ENCODE data around the gene SLC43A1.

Gene SLC43A1

GRCh38 chr11:57487021-57487778 lies 28.3 kb downstream of the SLC43A1 start:
- no peak overlapping the region for H3K23ac ChIP-seq (ENCODE audit: low read length)
- peaks cover 0 to 7% of the 10 kb centered on the region in 2 experiments for H3K4me1 ChIP-seq (ENCODE audit: control insufficient read depth in 1 of 2, insufficient read depth in 2 of 2, low read length in 2 of 2)
- WGBS (ENCODE audit: extremely low coverage, insufficient coverage, insufficient read length) = no CpG with 5 or more reads among the region's 15 CpGs

GRCh38 chr11:57485217-57485990 lies 30.1 kb downstream of the SLC43A1 start:
- Histone ChIP-seq H4K8ac (ENCODE audit: low read depth, low read length) (no peak overlapping the region), H3K23ac (ENCODE audit: low read length) (no peak overlapping the region), H3K9me3 (ENCODE audit: insufficient read depth, low read depth, low read length) (no peaks in the 10 kb centered on the region), H4K91ac (ENCODE audit: low read depth, low read length) (no peak overlapping the region), H3K4ac (ENCODE audit: low read depth, low read length) (no peak overlapping the region), H3K14ac (ENCODE audit: low read length) (no peak overlapping the region), H2BK5ac (ENCODE audit: low read depth, low read length, poor library complexity) (no peak overlapping the region), H2AK5ac (ENCODE audit: low read length) (no peak overlapping the region), H3K79me2 (ENCODE audit: control insufficient read depth, insufficient read depth, low read length, poor library complexity) (no peaks in the 10 kb centered on the region), H2BK120ac (ENCODE audit: insufficient read depth, low read length, poor library complexity) (no peak overlapping the region), H3K4me1 (ENCODE audit: control insufficient read depth in 1 of 2, insufficient read depth in 2 of 2, low read length in 2 of 2) (peaks cover 0 to 7% of the 10 kb centered on the region in 2 experiments), H3K4me2 (ENCODE audit: low read length) (no peak overlapping the region), H3K18ac (ENCODE audit: low read length) (no peak overlapping the region), H3K27ac (ENCODE audit: low read depth, low read length) (no peak overlapping the region), H4K12ac (ENCODE audit: low read depth, low read length) (no peak overlapping the region), H3K36me3 (ENCODE audit: control insufficient read depth in 1 of 2, insufficient read depth in 2 of 2, low read length in 2 of 2) (no peaks in the 10 kb centered on the region), H3K4me3 (ENCODE audit: low read depth, low read length) (no peak overlapping the region), H3K79me1 (ENCODE audit: low read length) (no peaks in the 10 kb centered on the region), H2AFZ (ENCODE audit: insufficient read depth, low read length, poor library complexity) (no peak overlapping the region), H3K9ac (ENCODE audit: low read length) (no peak overlapping the region), H3K27me3 (ENCODE audit: insufficient read depth, low read length) (peaks cover 22% of the 10 kb centered on the region), H2BK12ac (ENCODE audit: low read length) (no peak overlapping the region)
- WGBS (ENCODE audit: extremely low coverage, insufficient coverage, insufficient read length) = no CpG with 5 or more reads among the region's 10 CpGs
- DNase-seq = no peak

More at GRCh38 chr11:57487021-57487778, 28.3 kb downstream of the SLC43A1 start:
- Histone ChIP-seq H3K27me3 (ENCODE audit: insufficient read depth, low read length) (peaks cover 15% of the 10 kb centered on the region), H4K12ac (ENCODE audit: low read depth, low read length) (no peak overlapping the region), H3K9me3 (ENCODE audit: insufficient read depth, low read depth, low read length) (no peaks in the 10 kb centered on the region), H2BK120ac (ENCODE audit: insufficient read depth, low read length, poor library complexity) (no peak overlapping the region), H3K4me2 (ENCODE audit: low read length) (no peak overlapping the region), H3K79me1 (ENCODE audit: low read length) (no peaks in the 10 kb centered on the region), H4K91ac (ENCODE audit: low read depth, low read length) (no peak overlapping the region), H3K4me3 (ENCODE audit: low read depth, low read length) (no peak overlapping the region), H3K36me3 (ENCODE audit: control insufficient read depth in 1 of 2, insufficient read depth in 2 of 2, low read length in 2 of 2) (no peaks in the 10 kb centered on the region), H2BK5ac (ENCODE audit: low read depth, low read length, poor library complexity) (no peak overlapping the region), H3K14ac (ENCODE audit: low read length) (no peak overlapping the region), H3K79me2 (ENCODE audit: control insufficient read depth, insufficient read depth, low read length, poor library complexity) (no peaks in the 10 kb centered on the region), H3K27ac (ENCODE audit: low read depth, low read length) (no peak overlapping the region), H4K8ac (ENCODE audit: low read depth, low read length) (no peak overlapping the region), H3K4ac (ENCODE audit: low read depth, low read length) (no peak overlapping the region), H3K9ac (ENCODE audit: low read length) (no peak overlapping the region), H2AK5ac (ENCODE audit: low read length) (no peak overlapping the region), H3K18ac (ENCODE audit: low read length) (no peak overlapping the region), H2AFZ (ENCODE audit: insufficient read depth, low read length, poor library complexity) (no peak overlapping the region), H2BK12ac (ENCODE audit: low read length) (no peak overlapping the region)
- DNase-seq = no peak

GRCh38 chr11:57484141-57484710 lies 31.3 kb downstream of the SLC43A1 start:
- DNase-seq = no peak
- no peak overlapping the region for H3K4me2 ChIP-seq (ENCODE audit: low read length)
- no peaks in the 10 kb centered on the region for H3K9me3 ChIP-seq (ENCODE audit: insufficient read depth, low read depth, low read length)
- H3K9ac ChIP-seq (ENCODE audit: low read length) = no peak overlapping the region
- no peak overlapping the region for H2AFZ ChIP-seq (ENCODE audit: insufficient read depth, low read length, poor library complexity)
- no peaks in the 10 kb centered on the region for H3K36me3 ChIP-seq (ENCODE audit: control insufficient read depth in 1 of 2, insufficient read depth in 2 of 2, low read length in 2 of 2)
- H2BK12ac ChIP-seq (ENCODE audit: low read length) = no peak overlapping the region
- H2BK120ac ChIP-seq (ENCODE audit: insufficient read depth, low read length, poor library complexity) = no peak overlapping the region
- H3K4me1 ChIP-seq (ENCODE audit: control insufficient read depth in 1 of 2, insufficient read depth in 2 of 2, low read length in 2 of 2) = peaks cover 0 to 7% of the 10 kb centered on the region in 2 experiments
- no peak overlapping the region for H4K12ac ChIP-seq (ENCODE audit: low read depth, low read length)
- no peak overlapping the region for H3K27ac ChIP-seq (ENCODE audit: low read depth, low read length)
- no peak overlapping the region for H2BK5ac ChIP-seq (ENCODE audit: low read depth, low read length, poor library complexity)
- WGBS (ENCODE audit: extremely low coverage, insufficient coverage, insufficient read length) = no CpG with 5 or more reads among the region's 7 CpGs
- no peaks in the 10 kb centered on the region for H3K79me1 ChIP-seq (ENCODE audit: low read length)
- no peak overlapping the region for H3K18ac ChIP-seq (ENCODE audit: low read length)
- no peak overlapping the region for H3K23ac ChIP-seq (ENCODE audit: low read length)
- no peaks in the 10 kb centered on the region for H3K79me2 ChIP-seq (ENCODE audit: control insufficient read depth, insufficient read depth, low read length, poor library complexity)
- no peak overlapping the region for H4K8ac ChIP-seq (ENCODE audit: low read depth, low read length)
- H3K27me3 ChIP-seq (ENCODE audit: insufficient read depth, low read length) = peaks cover 22% of the 10 kb centered on the region
- H3K4me3 ChIP-seq (ENCODE audit: low read depth, low read length) = no peak overlapping the region
- H2AK5ac ChIP-seq (ENCODE audit: low read length) = no peak overlapping the region
- H4K91ac ChIP-seq (ENCODE audit: low read depth, low read length) = no peak overlapping the region
- no peak overlapping the region for H3K14ac ChIP-seq (ENCODE audit: low read length)
- H3K4ac ChIP-seq (ENCODE audit: low read depth, low read length) = no peak overlapping the region

GRCh38 chr11:57483562-57483918 lies 32.0 kb downstream of the SLC43A1 start:
- no peaks in the 10 kb centered on the region for H3K79me1 ChIP-seq (ENCODE audit: low read length)
- H2BK120ac ChIP-seq (ENCODE audit: insufficient read depth, low read length, poor library complexity) = no peak overlapping the region
- H3K9ac ChIP-seq (ENCODE audit: low read length) = no peak overlapping the region
- no peak overlapping the region for H3K23ac ChIP-seq (ENCODE audit: low read length)
- no peak overlapping the region for H4K12ac ChIP-seq (ENCODE audit: low read depth, low read length)
- no peak for DNase-seq
- H3K36me3 ChIP-seq (ENCODE audit: control insufficient read depth in 1 of 2, insufficient read depth in 2 of 2, low read length in 2 of 2) = no peaks in the 10 kb centered on the region
- no peaks in the 10 kb centered on the region for H3K9me3 ChIP-seq (ENCODE audit: insufficient read depth, low read depth, low read length)
- no peak overlapping the region for H4K8ac ChIP-seq (ENCODE audit: low read depth, low read length)
- H2BK5ac ChIP-seq (ENCODE audit: low read depth, low read length, poor library complexity) = no peak overlapping the region
- H3K4me2 ChIP-seq (ENCODE audit: low read length) = no peak overlapping the region
- H3K14ac ChIP-seq (ENCODE audit: low read length) = no peak overlapping the region
- no peak overlapping the region for H3K4me3 ChIP-seq (ENCODE audit: low read depth, low read length)
- no peak overlapping the region for H4K91ac ChIP-seq (ENCODE audit: low read depth, low read length)
- H2AFZ ChIP-seq (ENCODE audit: insufficient read depth, low read length, poor library complexity) = no peak overlapping the region
- H2BK12ac ChIP-seq (ENCODE audit: low read length) = no peak overlapping the region
- no peak overlapping the region for H3K4ac ChIP-seq (ENCODE audit: low read depth, low read length)
- no peak overlapping the region for H3K18ac ChIP-seq (ENCODE audit: low read length)
- H3K79me2 ChIP-seq (ENCODE audit: control insufficient read depth, insufficient read depth, low read length, poor library complexity) = no peaks in the 10 kb centered on the region
- no peak overlapping the region for H3K27ac ChIP-seq (ENCODE audit: low read depth, low read length)
- H3K27me3 ChIP-seq (ENCODE audit: insufficient read depth, low read length) = peaks cover 22% of the 10 kb centered on the region
- H3K4me1 ChIP-seq (ENCODE audit: control insufficient read depth in 1 of 2, insufficient read depth in 2 of 2, low read length in 2 of 2) = peaks cover 0 to 7% of the 10 kb centered on the region in 2 experiments
- no CpG with 5 or more reads among the region's 3 CpGs for WGBS (ENCODE audit: extremely low coverage, insufficient coverage, insufficient read length)
- H2AK5ac ChIP-seq (ENCODE audit: low read length) = no peak overlapping the region
